Right hindlimb (tissue), 1 donor: Measurements from ENCODE around the gene GPR156.
"Not testable (repeated sequence)": the region's sequence is repeated elsewhere in the genome, so short reads cannot be mapped to it uniquely, and the experiment has no call there.

ENCODE experiments used
- DNase-seq: peaks from one replicate; pipeline ENCODE4 v3.0.0-alpha.2; 2018

GPR156 gene

GRCh38 chr3:120272286-120272685 is 12.7 kb downstream of the GPR156 start:
- DNase-seq = peak; percentile 63

- DNase-seq = no peak
Observed at GRCh38 chr3:120265989-120266388, 19.0 kb downstream of the GPR156 start.

GRCh38 chr3:120264963-120265362 is 20.1 kb downstream of the GPR156 start:
- no peak for DNase-seq

- DNase-seq = no peak
Observed at GRCh38 chr3:120263792-120264191, 21.2 kb downstream of the GPR156 start.

- DNase-seq = no peak
Observed at GRCh38 chr3:120258009-120258408, 27.0 kb downstream of the GPR156 start.

GRCh38 chr3:120245386-120245785 is 39.6 kb downstream of the GPR156 start:
- no peak for DNase-seq

GRCh38 chr3:120244834-120245225 is 40.2 kb downstream of the GPR156 start:
- no peak for DNase-seq

- DNase-seq = no peak
Observed at GRCh38 chr3:120239644-120240043, 45.4 kb downstream of the GPR156 start.

- no peak for DNase-seq
Observed at GRCh38 chr3:120227710-120228347, 57.2 kb downstream of the GPR156 start.

GRCh38 chr3:120224237-120224636 is 60.8 kb downstream of the GPR156 start:
- DNase-seq = no peak

- no peak for DNase-seq
Observed at GRCh38 chr3:120218981-120219380, 66.0 kb downstream of the GPR156 start.

GRCh38 chr3:120216633-120217032 is 68.4 kb downstream of the GPR156 start:
- DNase-seq = not testable (repeated sequence)

GRCh38 chr3:120214176-120214575 is 70.8 kb downstream of the GPR156 start:
- DNase-seq = no peak

- DNase-seq = no peak
Observed at GRCh38 chr3:120212505-120212904, 72.5 kb downstream of the GPR156 start.

GRCh38 chr3:120209425-120209824 is 75.6 kb downstream of the GPR156 start:
- no peak for DNase-seq

- DNase-seq = no peak
Observed at GRCh38 chr3:120204338-120204737, 80.7 kb downstream of the GPR156 start.

GRCh38 chr3:120203621-120204020 is 81.4 kb downstream of the GPR156 start:
- no peak for DNase-seq

- no peak for DNase-seq
Observed at GRCh38 chr3:120203016-120203415, 82.0 kb downstream of the GPR156 start.

GRCh38 chr3:120202363-120202762 is 82.7 kb downstream of the GPR156 start:
- no peak for DNase-seq

- no peak for DNase-seq
Observed at GRCh38 chr3:120200493-120201235, 84.4 kb downstream of the GPR156 start.

- no peak for DNase-seq
Observed at GRCh38 chr3:120198305-120198878, 86.6 kb downstream of the GPR156 start.

GRCh38 chr3:120196812-120197211 is 88.2 kb downstream of the GPR156 start:
- DNase-seq = no peak

- no peak for DNase-seq
Observed at GRCh38 chr3:120196333-120196732, 88.7 kb downstream of the GPR156 start.

GRCh38 chr3:120193554-120193953 is 91.5 kb downstream of the GPR156 start:
- DNase-seq = no peak
